ENCODE data around the gene ARL16. TPM values are rescaled to one million over a fixed set of nuclear protein-coding genes. Genes with fewer than 3 reads are reported as not detected.

ARL16 gene
- polyA plus RNA-seq, 1 experiment, result 44.7 TPM

DNA sequence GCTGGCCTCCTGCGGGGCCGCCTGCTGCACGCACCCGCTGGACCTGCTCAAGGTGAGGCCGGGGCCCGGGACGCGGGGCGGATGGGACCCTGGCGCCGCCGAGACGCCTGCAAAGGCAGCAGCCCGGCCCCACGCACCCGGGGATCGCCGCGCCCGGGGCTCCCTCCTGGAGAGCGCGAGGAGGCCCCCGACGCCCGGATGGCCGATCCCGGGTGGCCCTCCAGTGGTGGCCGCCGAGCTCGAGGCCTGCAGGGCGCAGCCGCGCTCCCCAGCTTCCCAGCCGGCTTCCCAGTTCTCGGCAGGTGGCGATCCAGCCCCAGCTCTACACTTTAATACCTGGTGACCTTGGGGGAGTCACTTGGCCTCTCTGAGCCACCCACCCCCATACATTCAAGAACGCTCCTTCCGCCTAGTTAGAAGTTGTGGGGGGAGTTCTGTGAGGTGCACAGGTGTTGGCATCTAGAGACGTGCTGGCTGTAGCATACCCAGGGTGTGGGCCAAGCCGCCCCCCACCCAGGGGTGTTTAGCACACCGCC, 28.9 kb upstream of the ARL16 start:
- TF ChIP-seq, protein P1, sequence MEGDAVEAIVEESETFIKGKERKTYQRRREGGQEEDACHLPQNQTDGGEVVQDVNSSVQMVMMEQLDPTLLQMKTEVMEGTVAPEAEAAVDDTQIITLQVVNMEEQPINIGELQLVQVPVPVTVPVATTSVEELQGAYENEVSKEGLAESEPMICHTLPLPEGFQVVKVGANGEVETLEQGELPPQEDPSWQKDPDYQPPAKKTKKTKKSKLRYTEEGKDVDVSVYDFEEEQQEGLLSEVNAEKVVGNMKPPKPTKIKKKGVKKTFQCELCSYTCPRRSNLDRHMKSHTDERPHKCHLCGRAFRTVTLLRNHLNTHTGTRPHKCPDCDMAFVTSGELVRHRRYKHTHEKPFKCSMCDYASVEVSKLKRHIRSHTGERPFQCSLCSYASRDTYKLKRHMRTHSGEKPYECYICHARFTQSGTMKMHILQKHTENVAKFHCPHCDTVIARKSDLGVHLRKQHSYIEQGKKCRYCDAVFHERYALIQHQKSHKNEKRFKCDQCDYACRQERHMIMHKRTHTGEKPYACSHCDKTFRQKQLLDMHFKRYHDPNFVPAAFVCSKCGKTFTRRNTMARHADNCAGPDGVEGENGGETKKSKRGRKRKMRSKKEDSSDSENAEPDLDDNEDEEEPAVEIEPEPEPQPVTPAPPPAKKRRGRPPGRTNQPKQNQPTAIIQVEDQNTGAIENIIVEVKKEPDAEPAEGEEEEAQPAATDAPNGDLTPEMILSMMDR (IDR thresholded peaks at IDR 0.05; ENCODE audit: low read depth, low read length), result peak; percentile 21; the same call in 1 of the 2 replicates

DNA sequence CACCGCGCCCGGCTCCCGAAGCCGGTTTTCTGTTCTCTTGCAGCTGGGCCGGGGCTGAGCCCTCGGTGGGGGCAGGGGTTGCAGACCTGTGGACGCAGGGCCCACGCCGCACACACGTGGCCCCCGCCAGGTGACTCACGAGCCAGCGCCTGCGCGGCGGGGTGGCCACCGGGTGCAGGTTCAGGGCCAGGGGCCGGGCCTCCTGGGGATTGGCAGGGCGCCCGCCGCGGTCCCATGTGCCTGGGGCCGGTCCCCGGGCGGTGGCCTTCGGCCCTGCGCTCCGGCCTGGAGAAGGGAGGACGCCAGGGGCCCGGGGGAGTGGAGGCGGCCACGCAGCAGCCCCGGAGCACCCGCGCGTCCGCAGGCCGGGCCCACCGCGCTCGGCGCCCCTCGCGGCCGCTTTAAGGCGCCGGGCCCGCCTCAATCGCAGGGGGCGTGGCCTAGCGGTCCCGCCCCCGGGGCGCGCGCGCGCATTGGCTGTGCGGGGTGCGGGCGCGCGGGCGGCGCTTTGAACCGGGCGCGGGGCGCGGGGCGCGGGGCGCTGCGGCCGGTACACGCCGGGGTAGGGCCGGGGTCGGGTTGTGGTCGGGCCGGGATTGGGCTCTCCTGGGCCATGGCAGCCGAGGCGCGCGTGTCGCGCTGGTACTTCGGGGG, 28.3 kb upstream of the ARL16 start, which contains the start of gene SLC25A10:
TSS of gene SLC25A10 (plus strand) at position 471 of the 654 bp plus-strand sequence. CDS start at position 614, 143 bp downstream.
- H3K27ac ChIP-seq (ENCODE audit: low read depth, low read length), result no peak within 1 kb of the TSS
- DNase-seq (ENCODE audit: low read depth, low spot score), result no peak

More for the DNA sequence above, 28.9 kb upstream of the ARL16 start:
- no peaks in the 10 kb centered on the region for H3K27me3 ChIP-seq (ENCODE audit: control insufficient read depth, insufficient read depth, low read length)
- POLR2A ChIA-PET, result interaction anchor here (1.1 to 1.5 kb wide), 4 partner anchors 9 to 130 kb away, joined by 3 to 12 read pairs (median 6); partner anchors contain the start of genes MCRIP1 and MRPL12
- no peaks in the 10 kb centered on the region for H3K9me3 ChIP-seq (ENCODE audit: control insufficient read depth, insufficient read depth, low read length)
- no peak for DNase-seq (ENCODE audit: low read depth, low spot score)
- peak overlapping the region; percentile 66 for H3K4me3 ChIP-seq (ENCODE audit: low read depth, low read length)
- CTCF ChIA-PET, result no interaction called here
- H3K27ac ChIP-seq (ENCODE audit: low read depth, low read length), result no peak overlapping the region

DNA sequence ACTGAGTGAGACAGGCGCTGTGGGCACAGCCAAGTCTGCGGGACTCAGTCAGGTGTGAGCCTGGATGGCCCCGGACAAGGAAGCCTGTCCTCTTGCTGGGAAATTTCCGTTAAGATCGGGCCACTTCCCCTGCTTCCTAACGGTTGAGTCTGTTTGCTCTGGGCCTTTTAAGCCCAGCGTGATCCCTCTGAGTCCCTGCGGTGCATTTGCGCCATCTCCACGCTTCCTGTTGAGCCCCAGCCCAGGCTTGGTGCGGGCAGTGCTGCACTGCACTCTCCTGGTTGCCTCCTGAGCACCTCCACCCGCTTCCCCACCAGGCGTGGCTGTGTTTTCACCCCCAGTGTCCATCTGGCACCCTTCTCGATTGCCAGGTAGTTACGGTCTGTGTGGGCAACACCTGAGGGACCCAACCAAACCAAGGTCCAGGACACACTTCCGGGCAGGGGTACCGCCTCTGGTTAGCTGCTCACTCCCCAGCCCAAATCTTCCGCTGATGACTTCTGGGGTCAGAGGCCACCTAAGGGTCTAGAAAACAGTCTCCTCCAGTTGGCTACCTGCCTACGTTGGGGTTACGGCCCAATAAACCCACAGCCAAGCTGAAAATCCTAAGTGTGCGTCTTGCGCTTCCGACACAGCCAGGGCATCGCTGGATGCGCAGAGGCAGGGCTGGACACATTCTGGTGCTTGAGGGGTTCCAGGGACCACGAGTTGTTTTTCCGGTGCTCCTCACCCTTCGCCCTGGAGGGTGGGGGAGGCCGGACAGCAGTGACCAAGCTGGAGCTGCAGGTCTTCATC, 27.1 kb upstream of the ARL16 start:
- CTCF ChIA-PET, result no interaction called here
- TF ChIP-seq, protein P1 (IDR thresholded peaks at IDR 0.05; ENCODE audit: low read depth, low read length), result no peak
- no peak for DNase-seq (ENCODE audit: low read depth, low spot score)
- no peaks in the 10 kb centered on the region for H3K9me3 ChIP-seq (ENCODE audit: control insufficient read depth, insufficient read depth, low read length)
- no peak overlapping the region for H3K27ac ChIP-seq (ENCODE audit: low read depth, low read length)
- no peaks in the 10 kb centered on the region for H3K27me3 ChIP-seq (ENCODE audit: control insufficient read depth, insufficient read depth, low read length)
- POLR2A ChIA-PET, result interaction anchor here (0.9 to 1.2 kb wide), 2 partner anchors 8 to 27 kb away, joined by 3 to 6 read pairs; partner anchors contain the start of genes ARL16, HGS and MRPL12
- H3K4me3 ChIP-seq (ENCODE audit: low read depth, low read length), result no peak overlapping the region

More for the DNA sequence above, 28.3 kb upstream of the ARL16 start, which contains the start of gene SLC25A10:
- Histone ChIP-seq H3K9me3 (ENCODE audit: control insufficient read depth, insufficient read depth, low read length) (no peaks in the 10 kb centered on the region), H3K27me3 (ENCODE audit: control insufficient read depth, insufficient read depth, low read length) (no peaks in the 10 kb centered on the region), H3K4me3 (ENCODE audit: low read depth, low read length) (peak within 1 kb of the TSS; percentile 66)
- ChIA-PET POLR2A (interaction anchor here (0.7 to 1.5 kb wide), 5 partner anchors 9 to 500 kb away, joined by 3 to 12 read pairs (median 6); partner anchors contain the start of genes ARL16, HGS and MRPL12), CTCF (interaction anchor here (0.7 kb wide), 1 partner anchor 121 kb away, joined by 3 read pairs; the partner anchor contains the start of gene MCRIP1)
- TF ChIP-seq, protein P1 (IDR thresholded peaks at IDR 0.05; ENCODE audit: low read depth, low read length), result no peak

DNA sequence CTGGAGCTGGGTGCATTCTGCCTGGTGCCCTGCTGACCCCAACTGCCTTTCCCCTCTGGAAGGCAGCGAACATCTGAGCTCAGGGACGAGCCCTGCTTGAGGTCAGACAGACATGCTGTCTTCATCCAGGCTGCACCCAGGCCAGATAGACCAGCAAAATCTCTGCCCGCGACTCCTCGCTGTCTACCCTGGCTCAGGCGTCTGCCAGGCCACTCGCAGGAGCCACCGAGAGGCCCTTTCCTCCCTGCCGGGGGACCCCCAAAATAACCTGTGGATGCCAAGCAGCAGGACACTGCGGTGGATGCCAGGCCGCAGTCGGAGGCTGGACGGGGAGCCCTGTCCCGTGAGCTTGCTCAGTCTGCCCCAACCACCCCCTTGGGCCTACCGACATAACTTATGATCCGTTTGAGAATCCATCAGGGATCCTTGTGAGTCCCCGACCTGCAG, 25.2 kb upstream of the ARL16 start:
- Histone ChIP-seq H3K9me3 (ENCODE audit: control insufficient read depth, insufficient read depth, low read length) (no peaks in the 10 kb centered on the region), H3K27me3 (ENCODE audit: control insufficient read depth, insufficient read depth, low read length) (no peaks in the 10 kb centered on the region), H3K4me3 (ENCODE audit: low read depth, low read length) (no peak overlapping the region), H3K27ac (ENCODE audit: low read depth, low read length) (no peak overlapping the region)
- DNase-seq (ENCODE audit: low read depth, low spot score), result no peak
- CTCF ChIA-PET, result no interaction called here
- TF ChIP-seq, protein P1 (IDR thresholded peaks at IDR 0.05; ENCODE audit: low read depth, low read length), result no peak
- POLR2A ChIA-PET, result interaction anchor here (0.8 kb wide), 1 partner anchor 152 kb away, joined by 4 read pairs; the partner anchor contains the start of gene P4HB

All from AG04450 (cell line).